ENCODE measurements around the gene FAM53A. TPM values are rescaled to one million over a fixed set of nuclear protein-coding genes. Genes with fewer than 3 reads are reported as not detected.

Gene FAM53A
- total and polyA plus RNA-seq, 5 donors from 2014 or later, result 0.76 to 3.6 (median 1.8) TPM

Other genes with a start within 250 kb of the FAM53A start
- 36.7 TPM for gene SLBP, start 28.0 kb upstream of the FAM53A start, total RNA-seq
- gene SLBP, start 28.0 kb upstream of the FAM53A start, polyA plus RNA-seq, result 10 to 100 TPM; 74.7 to 83.8 (median 78.3) TPM
- 19.6 TPM for gene TMEM129, start 37.0 kb upstream of the FAM53A start, total RNA-seq
- gene TMEM129, start 37.0 kb upstream of the FAM53A start, polyA plus RNA-seq, result 10 to 100 TPM; 29.4 to 33.9 (median 31.0) TPM
- 111 TPM for gene TACC3, start 37.2 kb upstream of the FAM53A start, total RNA-seq
- 10 to 100 TPM; 62.0 to 72.9 (median 66.6) TPM for gene TACC3, start 37.2 kb upstream of the FAM53A start, polyA plus RNA-seq
- 0.25 TPM for gene FGFR3, start 109.0 kb upstream of the FAM53A start, total RNA-seq
- not detected for gene FGFR3, start 109.0 kb upstream of the FAM53A start, polyA plus RNA-seq
- 41.8 TPM for gene LETM1, start 171.8 kb upstream of the FAM53A start, total RNA-seq
- gene LETM1, start 171.8 kb upstream of the FAM53A start, polyA plus RNA-seq, result 10 to 100 TPM; 10.3 to 13.0 (median 12.3) TPM
- gene NSD2, start 187.1 kb upstream of the FAM53A start, total RNA-seq, result 95.8 TPM
- gene NSD2, start 187.1 kb upstream of the FAM53A start, polyA plus RNA-seq, result 1 to 10 TPM; 5.9 to 7.6 (median 7.0) TPM

Data from CD4-positive, CD25-positive, alpha-beta regulatory T cell (primary cell).